Measurements from ENCODE around the gene NAALADL2. TPM values are rescaled to one million over a fixed set of nuclear protein-coding genes. Genes with fewer than 3 reads are reported as not detected.

The NAALADL2 gene
- total RNA-seq, 1 experiment from 2014 or later, result 1.9 TPM

- H3K4me3 ChIP-seq (ENCODE audit: low read length), result no peak overlapping the region
- ATAC-seq (no peak), DNase-seq (no peak)
- POLR2A ChIA-PET (ENCODE audit: unreplicated experiment), result no interaction called here
- no peak overlapping the region for H3K9ac ChIP-seq (ENCODE audit: low read length)
- TF ChIP-seq CTCF (conservative IDR thresholded peaks at IDR 0.05; ENCODE audit: low read depth, low read length) (no peak), EZH2 (IDR thresholded peaks at IDR 0.05; ENCODE audit: low read length, unreplicated experiment) (no peak), EZH2phosphoT487 (IDR thresholded peaks at IDR 0.05; ENCODE audit: borderline replicate concordance, low read length) (no peak)
- no TSS peak for BruUV-seq (replicated peaks)
- H3K79me2 ChIP-seq (ENCODE audit: low read length), result no peaks in the 10 kb centered on the region
- intact Hi-C loops (cut with micrococcal nuclease), result no loop called here
- H3F3A ChIP-seq (ENCODE audit: low read length, unreplicated experiment), result no peaks in the 10 kb centered on the region
- H3K9me3 ChIP-seq (ENCODE audit: low read length), result no peaks in the 10 kb centered on the region
- H3K4me2 ChIP-seq (ENCODE audit: low read length), result no peak overlapping the region
- H4K20me1 ChIP-seq (ENCODE audit: low read length), result no peaks in the 10 kb centered on the region
- CTCF ChIA-PET, result no interaction called here
- H3K4me1 ChIP-seq (ENCODE audit: insufficient read depth, low read length), result peaks cover 12% of the 10 kb centered on the region; the same call in 1 of the 2 replicates
- H3K36me3 ChIP-seq (ENCODE audit: low read depth, low read length), result no peaks in the 10 kb centered on the region
- H3K27me3 ChIP-seq (ENCODE audit: low read length), result no peaks in the 10 kb centered on the region
- H2AFZ ChIP-seq (ENCODE audit: low read length), result no peak overlapping the region
- no peak overlapping the region for H3K27ac ChIP-seq (ENCODE audit: low read length)
- no peaks in the 10 kb centered on the region for H3K9me2 ChIP-seq (replicated peaks; ENCODE audit: low read length)
Observed at GRCh38 chr3:175107995-175108394, 248.9 kb downstream of the NAALADL2 start.

GRCh38 chr3:175108613-175109151, 249.5 kb downstream of the NAALADL2 start:
- DNase-seq, result peak; percentile 21
- TF ChIP-seq CTCF (conservative IDR thresholded peaks at IDR 0.05; ENCODE audit: low read depth, low read length), result no peak
- TF ChIP-seq EZH2 (IDR thresholded peaks at IDR 0.05; ENCODE audit: low read length, unreplicated experiment), result no peak
- no peak for TF ChIP-seq EZH2phosphoT487 (IDR thresholded peaks at IDR 0.05; ENCODE audit: borderline replicate concordance, low read length)
- Histone ChIP-seq H3K9me3 (ENCODE audit: low read length) (no peaks in the 10 kb centered on the region), H4K20me1 (ENCODE audit: low read length) (no peaks in the 10 kb centered on the region), H3K4me1 (ENCODE audit: insufficient read depth, low read length) (peaks cover 7% of the 10 kb centered on the region; the same call in 1 of the 2 replicates), H3K4me3 (ENCODE audit: low read length) (no peak overlapping the region), H3K79me2 (ENCODE audit: low read length) (no peaks in the 10 kb centered on the region), H2AFZ (ENCODE audit: low read length) (no peak overlapping the region), H3K9me2 (replicated peaks; ENCODE audit: low read length) (no peaks in the 10 kb centered on the region), H3K4me2 (ENCODE audit: low read length) (no peak overlapping the region), H3K36me3 (ENCODE audit: low read depth, low read length) (no peaks in the 10 kb centered on the region), H3K27ac (ENCODE audit: low read length) (no peak overlapping the region), H3F3A (ENCODE audit: low read length, unreplicated experiment) (no peaks in the 10 kb centered on the region), H3K9ac (ENCODE audit: low read length) (no peak overlapping the region), H3K27me3 (ENCODE audit: low read length) (no peaks in the 10 kb centered on the region)
- intact Hi-C loops (cut with micrococcal nuclease), result no loop called here
- ChIA-PET POLR2A (ENCODE audit: unreplicated experiment) (no interaction called here), CTCF (no interaction called here)
- no TSS peak for BruUV-seq (replicated peaks)
- peak; percentile 66 for ATAC-seq

GRCh38 chr3:175111036-175111435, 251.9 kb downstream of the NAALADL2 start:
- Histone ChIP-seq H3F3A (ENCODE audit: low read length, unreplicated experiment) (no peaks in the 10 kb centered on the region), H3K9ac (ENCODE audit: low read length) (no peak overlapping the region), H3K36me3 (ENCODE audit: low read depth, low read length) (no peaks in the 10 kb centered on the region), H3K4me1 (ENCODE audit: insufficient read depth, low read length) (peaks cover 7% of the 10 kb centered on the region; the same call in 1 of the 2 replicates), H3K79me2 (ENCODE audit: low read length) (no peaks in the 10 kb centered on the region), H2AFZ (ENCODE audit: low read length) (no peak overlapping the region), H3K27me3 (ENCODE audit: low read length) (no peaks in the 10 kb centered on the region), H3K9me2 (replicated peaks; ENCODE audit: low read length) (no peaks in the 10 kb centered on the region), H3K27ac (ENCODE audit: low read length) (no peak overlapping the region), H3K4me3 (ENCODE audit: low read length) (no peak overlapping the region), H3K9me3 (ENCODE audit: low read length) (no peaks in the 10 kb centered on the region), H4K20me1 (ENCODE audit: low read length) (no peaks in the 10 kb centered on the region), H3K4me2 (ENCODE audit: low read length) (no peak overlapping the region)
- no TSS peak for BruUV-seq (replicated peaks)
- TF ChIP-seq EZH2 (IDR thresholded peaks at IDR 0.05; ENCODE audit: low read length, unreplicated experiment) (no peak), CTCF (conservative IDR thresholded peaks at IDR 0.05; ENCODE audit: low read depth, low read length) (no peak), EZH2phosphoT487 (IDR thresholded peaks at IDR 0.05; ENCODE audit: borderline replicate concordance, low read length) (no peak)
- intact Hi-C loops (cut with micrococcal nuclease), result no loop called here
- CTCF ChIA-PET, result no interaction called here
- POLR2A ChIA-PET (ENCODE audit: unreplicated experiment), result no interaction called here
- DNase-seq (no peak), ATAC-seq (no peak)
